ENCODE results near the gene DNAJC5. TPM values are rescaled to one million over a fixed set of nuclear protein-coding genes. Genes with fewer than 3 reads are reported as not detected.

DNAJC5 gene
- total and polyA plus RNA-seq, 2 donors = 23.3 to 26.1 TPM

DNA sequence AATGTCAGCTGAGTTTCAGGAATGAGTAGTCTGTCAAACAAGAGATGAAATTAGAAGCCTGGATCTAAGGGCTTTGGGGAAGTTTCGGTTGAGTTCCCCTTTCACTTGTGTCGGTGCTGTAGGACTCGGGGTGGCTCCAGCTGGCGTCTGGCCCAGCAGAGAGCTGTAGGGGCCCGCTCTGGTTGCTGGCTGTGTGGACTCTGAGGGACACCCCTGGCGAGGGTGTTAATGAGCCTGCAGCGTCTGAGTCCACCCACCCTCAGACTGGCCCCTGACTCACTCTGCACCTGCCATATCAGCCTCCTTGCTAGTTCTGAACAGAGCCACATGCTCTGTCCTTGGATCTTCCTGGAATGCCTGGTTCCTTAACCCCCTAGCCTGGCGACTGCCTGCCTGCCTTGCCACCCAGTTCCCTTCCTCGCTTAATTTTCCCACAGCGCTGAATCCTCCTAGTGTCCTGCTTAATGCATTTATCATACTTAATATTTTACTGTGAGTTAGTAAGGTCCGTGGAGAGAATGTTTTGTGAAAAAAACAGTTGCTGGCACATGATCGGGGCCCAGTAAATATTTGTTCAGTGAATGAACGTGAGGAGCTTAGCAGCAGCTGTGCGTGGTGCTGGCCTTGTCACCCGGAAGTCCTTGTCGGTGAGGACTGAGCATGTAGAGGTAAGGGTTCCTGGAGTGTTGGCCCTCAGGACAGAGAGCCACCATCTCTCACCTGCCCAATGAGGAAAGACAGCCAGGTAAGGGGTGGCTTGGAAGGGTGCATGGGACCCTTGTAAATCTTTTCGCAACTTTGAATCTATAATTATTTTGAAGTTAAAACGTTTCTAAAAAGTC, 1.6 kb downstream of the DNAJC5 start:
- Histone ChIP-seq H3K27me3 (ENCODE audit: control insufficient read depth in 2 of 2, insufficient read depth in 1 of 2, low read length in 1 of 2) (peaks cover 0 to 7% of the 10 kb centered on the region in 2 donors), H3K4me1 (ENCODE audit: control insufficient read depth in 2 of 2, insufficient read depth in 2 of 2, low read length in 2 of 2) (peaks cover 22% of the 10 kb centered on the region in 2 donors), H3K9me3 (ENCODE audit: control insufficient read depth in 2 of 2, insufficient read depth in 1 of 2, low read length in 1 of 2) (no peaks in the 10 kb centered on the region), H3K27ac (ENCODE audit: low read depth in 1 of 2, low read length in 1 of 2) (peak overlapping the region; percentile 75 to 78), H3K36me3 (ENCODE audit: control insufficient read depth in 2 of 2, insufficient read depth in 2 of 2, low read length in 1 of 2) (peaks cover 8 to 18% of the 10 kb centered on the region in 2 donors), H3K4me3 (ENCODE audit: low read length in 2 of 2) (peak overlapping the region; percentile 62 to 93)
- 23% methylated on average over 18 of the region's 18 CpGs for WGBS
- peak in 3 of 9 donors; percentile 14 to 48 (median 21) for DNase-seq (ENCODE audit: low read depth in 6 of 9, low spot score in 9 of 9)

DNA sequence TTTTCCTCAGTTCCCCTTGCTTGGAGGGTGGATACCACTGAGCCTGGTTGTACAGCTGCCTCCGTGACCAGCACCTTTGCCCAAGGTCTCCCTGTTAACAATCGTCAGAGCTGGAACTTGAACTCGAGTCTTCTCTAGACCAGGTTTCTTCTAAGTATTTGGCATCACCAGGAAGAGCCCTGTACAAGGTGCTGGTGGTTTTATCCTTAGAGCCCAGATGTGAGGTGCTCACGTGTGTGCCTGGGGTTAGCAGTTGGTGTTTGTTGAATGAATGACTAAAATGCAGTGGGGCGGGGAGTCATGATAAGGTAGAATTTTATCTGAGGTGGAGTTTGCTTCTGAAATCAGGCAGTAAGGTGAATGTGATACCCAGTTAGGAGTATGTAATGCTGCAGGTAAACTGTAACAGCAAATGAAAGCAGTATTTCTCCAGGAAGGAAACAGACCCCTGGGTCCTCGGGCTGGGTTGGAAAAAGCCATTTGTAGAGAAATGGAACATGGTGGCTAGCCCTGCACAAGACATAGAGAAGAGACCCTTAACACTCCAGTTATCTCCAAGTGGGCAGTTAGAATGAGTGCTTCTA, 3.1 kb downstream of the DNAJC5 start:
- DNase-seq (ENCODE audit: low read depth in 6 of 9, low spot score in 9 of 9) = no peak
- Histone ChIP-seq H3K36me3 (ENCODE audit: control insufficient read depth in 2 of 2, insufficient read depth in 2 of 2, low read length in 1 of 2) (peaks cover 7 to 14% of the 10 kb centered on the region in 2 donors), H3K4me1 (ENCODE audit: control insufficient read depth in 2 of 2, insufficient read depth in 2 of 2, low read length in 2 of 2) (peaks cover 22% of the 10 kb centered on the region in 2 donors), H3K4me3 (ENCODE audit: low read length in 2 of 2) (no peak overlapping the region), H3K27me3 (ENCODE audit: control insufficient read depth in 2 of 2, insufficient read depth in 1 of 2, low read length in 1 of 2) (peaks cover 0 to 7% of the 10 kb centered on the region in 2 donors), H3K9me3 (ENCODE audit: control insufficient read depth in 2 of 2, insufficient read depth in 1 of 2, low read length in 1 of 2) (no peaks in the 10 kb centered on the region), H3K27ac (ENCODE audit: low read depth in 1 of 2, low read length in 1 of 2) (no peak overlapping the region)
- 97% methylated on average over 6 of the region's 6 CpGs for WGBS

DNA sequence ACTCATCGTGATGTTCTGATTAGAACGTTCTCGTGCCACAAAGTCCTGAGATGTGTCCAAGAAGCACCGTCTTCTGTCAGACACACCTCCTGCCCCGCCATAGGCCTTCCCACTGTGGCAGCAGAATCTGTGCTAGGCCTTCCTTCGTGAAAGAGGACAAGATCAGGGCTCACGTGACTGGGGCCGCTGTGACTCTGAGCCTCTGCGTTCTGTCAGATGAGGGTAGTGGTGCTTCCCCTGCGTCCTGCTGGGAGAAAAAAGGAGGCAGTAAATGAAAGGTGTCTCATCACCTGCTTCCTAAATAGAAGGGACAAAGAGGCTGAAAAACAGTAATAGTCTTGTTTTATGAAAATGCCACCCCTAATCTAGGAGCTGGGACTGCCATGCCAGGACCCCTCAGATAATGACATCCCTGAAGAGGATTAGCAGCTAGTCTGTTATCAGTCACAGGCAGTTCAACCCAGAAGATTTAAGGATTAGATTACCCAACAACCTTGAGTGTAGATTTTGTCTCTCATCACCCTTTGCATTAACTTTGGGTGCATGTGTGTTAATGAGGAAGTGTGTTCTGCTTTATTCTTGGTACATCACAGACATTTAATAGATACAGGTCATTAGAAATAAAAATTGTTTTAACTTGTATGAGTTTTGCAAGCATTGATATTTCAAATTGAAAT, 4.1 kb downstream of the DNAJC5 start:
- DNase-seq (ENCODE audit: low read depth in 6 of 9, low spot score in 9 of 9) = no peak
- Histone ChIP-seq H3K36me3 (ENCODE audit: control insufficient read depth in 2 of 2, insufficient read depth in 2 of 2, low read length in 1 of 2) (peaks cover 7 to 18% of the 10 kb centered on the region in 2 donors), H3K27me3 (ENCODE audit: control insufficient read depth in 2 of 2, insufficient read depth in 1 of 2, low read length in 1 of 2) (peaks cover 0 to 7% of the 10 kb centered on the region in 2 donors), H3K9me3 (ENCODE audit: control insufficient read depth in 2 of 2, insufficient read depth in 1 of 2, low read length in 1 of 2) (no peaks in the 10 kb centered on the region), H3K27ac (ENCODE audit: low read depth in 1 of 2, low read length in 1 of 2) (no peak overlapping the region), H3K4me3 (ENCODE audit: low read length in 2 of 2) (no peak overlapping the region), H3K4me1 (ENCODE audit: control insufficient read depth in 2 of 2, insufficient read depth in 2 of 2, low read length in 2 of 2) (peaks cover 22% of the 10 kb centered on the region in 2 donors)
- WGBS = 94% methylated on average over 10 of the region's 10 CpGs

DNA sequence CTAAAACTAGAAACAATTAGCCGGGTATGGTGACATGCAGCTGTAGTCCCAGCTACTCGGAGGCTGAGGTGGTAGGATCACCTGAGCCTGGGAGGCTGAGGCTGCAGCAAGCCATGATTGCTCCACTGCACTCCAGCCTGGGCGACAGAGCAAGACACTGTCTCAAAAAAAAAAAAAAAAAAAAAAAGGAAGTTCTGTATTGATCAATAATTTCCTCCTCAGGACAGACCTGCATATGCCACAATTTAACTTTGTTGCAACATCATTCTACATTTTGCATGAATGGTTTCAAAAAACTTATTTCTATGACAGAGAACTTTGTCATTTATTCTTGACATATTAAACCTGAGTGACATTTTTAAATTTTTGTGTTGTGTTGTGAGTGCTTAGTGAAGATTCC, 5.5 kb downstream of the DNAJC5 start:
- H3K27ac ChIP-seq (ENCODE audit: low read depth in 1 of 2, low read length in 1 of 2) = no peak overlapping the region
- no peak overlapping the region for H3K4me3 ChIP-seq (ENCODE audit: low read length in 2 of 2)
- no peaks in the 10 kb centered on the region for H3K27me3 ChIP-seq (ENCODE audit: control insufficient read depth in 2 of 2, insufficient read depth in 1 of 2, low read length in 1 of 2)
- peaks cover 20 to 21% of the 10 kb centered on the region in 2 donors for H3K4me1 ChIP-seq (ENCODE audit: control insufficient read depth in 2 of 2, insufficient read depth in 2 of 2, low read length in 2 of 2)
- peaks cover 12 to 19% of the 10 kb centered on the region in 2 donors for H3K36me3 ChIP-seq (ENCODE audit: control insufficient read depth in 2 of 2, insufficient read depth in 2 of 2, low read length in 1 of 2)
- 92% methylated on average over 3 of the region's 3 CpGs for WGBS
- no peaks in the 10 kb centered on the region for H3K9me3 ChIP-seq (ENCODE audit: control insufficient read depth in 2 of 2, insufficient read depth in 1 of 2, low read length in 1 of 2)
- no peak for DNase-seq (ENCODE audit: low read depth in 6 of 9, low spot score in 9 of 9)

DNA sequence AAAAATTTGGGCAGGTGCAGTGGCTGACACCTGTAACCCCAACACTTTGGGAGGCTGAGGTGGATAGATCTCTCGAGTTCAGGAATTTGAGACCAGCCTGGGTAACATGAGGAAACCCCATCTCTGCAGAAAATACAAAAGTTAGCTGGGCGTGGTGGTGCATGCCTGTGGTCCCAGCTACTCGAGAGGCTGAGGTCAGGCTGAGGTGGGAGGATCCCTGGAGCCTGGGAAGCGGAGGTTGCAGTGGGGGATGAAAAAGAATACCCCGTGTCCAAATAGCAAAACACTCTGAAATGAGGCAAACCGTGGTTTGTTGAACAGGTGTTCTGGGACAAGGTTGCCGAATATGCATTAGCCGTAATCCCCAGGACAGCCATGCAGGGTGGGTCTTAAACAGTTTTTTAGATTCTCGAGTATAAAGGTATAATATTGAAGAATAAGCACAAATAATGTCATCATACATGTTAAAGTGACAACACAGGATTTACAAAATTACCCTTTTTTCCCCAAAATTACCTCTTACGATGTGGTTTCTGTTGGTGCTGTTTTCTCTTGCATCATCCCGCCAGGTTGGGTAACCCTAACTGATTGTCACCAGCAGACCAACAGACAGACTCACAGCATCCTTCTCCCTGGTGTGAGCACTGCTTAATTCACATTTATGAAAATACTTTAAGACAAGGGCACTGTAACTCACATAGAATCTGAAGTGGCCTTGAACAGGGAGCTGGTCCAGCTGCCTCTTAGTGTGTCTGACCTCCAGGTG, 9.1 kb downstream of the DNAJC5 start:
- Histone ChIP-seq H3K4me1 (ENCODE audit: control insufficient read depth in 2 of 2, insufficient read depth in 2 of 2, low read length in 2 of 2) (peaks cover 5 to 6% of the 10 kb centered on the region in 2 donors), H3K9me3 (ENCODE audit: control insufficient read depth in 2 of 2, insufficient read depth in 1 of 2, low read length in 1 of 2) (no peaks in the 10 kb centered on the region), H3K36me3 (ENCODE audit: control insufficient read depth in 2 of 2, insufficient read depth in 2 of 2, low read length in 1 of 2) (peaks cover 8 to 14% of the 10 kb centered on the region in 2 donors), H3K27ac (ENCODE audit: low read depth in 1 of 2, low read length in 1 of 2) (no peak overlapping the region), H3K27me3 (ENCODE audit: control insufficient read depth in 2 of 2, insufficient read depth in 1 of 2, low read length in 1 of 2) (no peaks in the 10 kb centered on the region), H3K4me3 (ENCODE audit: low read length in 2 of 2) (no peak overlapping the region)
- WGBS = 93% methylated on average over 11 of the region's 11 CpGs
- no peak for DNase-seq (ENCODE audit: low read depth in 6 of 9, low spot score in 9 of 9)

DNA sequence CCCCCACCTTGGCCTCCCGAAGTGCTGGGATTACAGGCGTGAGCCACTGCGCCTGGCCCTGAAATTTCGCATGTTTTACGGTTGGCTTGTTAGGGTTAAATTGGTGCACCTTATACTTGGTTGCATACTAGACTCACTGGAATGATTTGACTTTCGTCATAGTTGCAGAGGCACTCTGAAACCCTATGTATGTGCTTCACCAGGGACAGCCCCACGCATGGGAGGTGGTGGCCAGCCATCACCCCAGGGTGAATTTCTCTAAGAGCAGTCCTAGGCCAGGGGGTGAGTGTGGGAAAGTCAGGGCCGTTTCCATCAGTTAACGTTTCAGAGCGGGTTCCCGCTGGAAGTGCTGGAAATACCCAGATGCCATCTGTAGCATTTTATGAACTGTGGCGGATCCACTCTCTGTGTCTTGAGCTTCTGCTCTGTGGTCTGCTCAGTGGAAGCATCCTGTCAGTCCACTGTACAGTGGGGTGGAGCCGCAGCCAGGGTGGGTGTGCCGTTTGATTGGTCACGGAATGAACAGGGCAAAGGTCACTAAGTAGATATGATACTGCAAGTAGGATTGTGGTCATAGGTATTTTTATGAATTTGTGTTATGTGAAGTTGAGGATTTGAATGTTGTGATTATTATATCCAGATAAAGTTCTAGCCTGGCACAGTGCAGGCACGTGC, 13.2 kb downstream of the DNAJC5 start:
- Histone ChIP-seq H3K4me3 (ENCODE audit: low read length in 2 of 2) (no peak overlapping the region), H3K27me3 (ENCODE audit: control insufficient read depth in 2 of 2, insufficient read depth in 1 of 2, low read length in 1 of 2) (no peaks in the 10 kb centered on the region), H3K9me3 (ENCODE audit: control insufficient read depth in 2 of 2, insufficient read depth in 1 of 2, low read length in 1 of 2) (no peaks in the 10 kb centered on the region), H3K36me3 (ENCODE audit: control insufficient read depth in 2 of 2, insufficient read depth in 2 of 2, low read length in 1 of 2) (peaks cover 8 to 10% of the 10 kb centered on the region in 2 donors), H3K27ac (ENCODE audit: low read depth in 1 of 2, low read length in 1 of 2) (no peak overlapping the region), H3K4me1 (ENCODE audit: control insufficient read depth in 2 of 2, insufficient read depth in 2 of 2, low read length in 2 of 2) (peaks cover 3 to 5% of the 10 kb centered on the region in 2 donors)
- DNase-seq (ENCODE audit: low read depth in 6 of 9, low spot score in 9 of 9) = no peak
- WGBS = 94% methylated on average over 16 of the region's 16 CpGs

DNA sequence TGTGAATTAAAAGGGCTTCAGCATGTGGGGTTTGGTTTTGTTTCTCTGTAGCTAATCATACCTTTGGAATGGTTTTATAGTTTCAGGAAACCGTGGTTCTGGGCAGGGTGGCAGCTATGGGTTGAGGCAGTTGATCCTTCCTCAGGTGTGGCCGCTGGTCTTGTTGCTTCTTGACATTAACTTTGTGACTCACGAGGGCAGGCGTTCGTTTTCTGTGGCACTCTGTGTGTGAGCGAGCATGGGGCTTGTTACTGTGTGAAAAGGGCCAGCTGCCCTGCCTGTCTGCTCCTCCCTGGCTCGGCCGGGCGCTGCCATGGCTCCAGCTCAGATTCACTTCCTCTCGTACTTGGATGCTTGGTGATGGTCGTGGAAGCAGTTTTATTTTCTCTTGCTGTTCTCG, 16.2 kb downstream of the DNAJC5 start:
- DNase-seq (ENCODE audit: low read depth in 6 of 9, low spot score in 9 of 9) = no peak
- no peak overlapping the region for H3K27ac ChIP-seq (ENCODE audit: low read depth in 1 of 2, low read length in 1 of 2)
- H3K4me1 ChIP-seq (ENCODE audit: control insufficient read depth in 2 of 2, insufficient read depth in 2 of 2, low read length in 2 of 2) = peaks cover 0 to 2% of the 10 kb centered on the region in 2 donors

DNA sequence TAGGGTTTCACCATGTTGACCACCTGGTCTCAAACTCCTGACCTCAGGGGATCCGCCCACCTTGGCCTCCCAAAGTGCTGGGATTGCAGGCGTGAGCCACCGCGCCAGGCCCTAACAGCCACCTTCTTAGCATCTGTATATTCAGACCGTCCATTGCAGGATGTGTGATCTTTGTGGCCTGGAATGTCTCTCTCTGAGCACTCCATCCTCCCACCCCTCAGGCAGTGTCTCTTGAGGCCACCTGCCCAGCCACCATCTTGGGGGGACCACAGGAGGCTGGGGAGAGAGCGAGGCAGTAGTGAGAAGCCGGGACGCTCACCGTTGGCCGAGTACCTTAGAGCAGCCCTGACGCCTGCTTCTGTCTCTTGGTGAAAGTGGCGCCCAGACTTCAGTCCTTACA, 18.8 kb downstream of the DNAJC5 start:
- WGBS = 98% methylated on average over 12 of the region's 12 CpGs
- Histone ChIP-seq H3K36me3 (ENCODE audit: control insufficient read depth in 2 of 2, insufficient read depth in 2 of 2, low read length in 1 of 2) (peaks cover 8 to 10% of the 10 kb centered on the region in 2 donors), H3K9me3 (ENCODE audit: control insufficient read depth in 2 of 2, insufficient read depth in 1 of 2, low read length in 1 of 2) (peaks cover 2 to 15% of the 10 kb centered on the region in 2 donors), H3K27ac (ENCODE audit: low read depth in 1 of 2, low read length in 1 of 2) (no peak overlapping the region), H3K4me3 (ENCODE audit: low read length in 2 of 2) (no peak overlapping the region), H3K4me1 (ENCODE audit: control insufficient read depth in 2 of 2, insufficient read depth in 2 of 2, low read length in 2 of 2) (no peaks in the 10 kb centered on the region), H3K27me3 (ENCODE audit: control insufficient read depth in 2 of 2, insufficient read depth in 1 of 2, low read length in 1 of 2) (no peaks in the 10 kb centered on the region)
- no peak for DNase-seq (ENCODE audit: low read depth in 6 of 9, low spot score in 9 of 9)

More for the DNA sequence above, 16.2 kb downstream of the DNAJC5 start:
- WGBS = 69% methylated on average over 12 of the region's 12 CpGs
- Histone ChIP-seq H3K4me3 (ENCODE audit: low read length in 2 of 2) (no peak overlapping the region), H3K27me3 (ENCODE audit: control insufficient read depth in 2 of 2, insufficient read depth in 1 of 2, low read length in 1 of 2) (no peaks in the 10 kb centered on the region), H3K36me3 (ENCODE audit: control insufficient read depth in 2 of 2, insufficient read depth in 2 of 2, low read length in 1 of 2) (peaks cover 5 to 7% of the 10 kb centered on the region in 2 donors), H3K9me3 (ENCODE audit: control insufficient read depth in 2 of 2, insufficient read depth in 1 of 2, low read length in 1 of 2) (peaks cover 2 to 12% of the 10 kb centered on the region in 2 donors)

All from thymus (tissue), 11 donors.